Body of pancreas (tissue), 4 donors: Measurements from ENCODE around the gene EIF4B.

Experiments used
- POLR2A ChIP-seq, 3 donors: fragments of 450-650 bp; IDR thresholded peaks; one replicate each; pipeline ENCODE4 v1.6.1; 2016; ENCODE audit warnings: antibody characterized with exemption in 3 of 3, mild to moderate bottlenecking in 2 of 3
- TF ChIP-seq, protein P1 (sequence below), 7 experiments: fragments of 450-650 bp in 4 of 7; fragments of 200-600 bp in 3 of 7; sonication (generic) in 3 of 7; IDR thresholded peaks; one replicate each; pipeline ENCODE4 v1.5.1; 2016 to 2019; ENCODE audit warnings: antibody characterized with exemption in 7 of 7

DNA sequence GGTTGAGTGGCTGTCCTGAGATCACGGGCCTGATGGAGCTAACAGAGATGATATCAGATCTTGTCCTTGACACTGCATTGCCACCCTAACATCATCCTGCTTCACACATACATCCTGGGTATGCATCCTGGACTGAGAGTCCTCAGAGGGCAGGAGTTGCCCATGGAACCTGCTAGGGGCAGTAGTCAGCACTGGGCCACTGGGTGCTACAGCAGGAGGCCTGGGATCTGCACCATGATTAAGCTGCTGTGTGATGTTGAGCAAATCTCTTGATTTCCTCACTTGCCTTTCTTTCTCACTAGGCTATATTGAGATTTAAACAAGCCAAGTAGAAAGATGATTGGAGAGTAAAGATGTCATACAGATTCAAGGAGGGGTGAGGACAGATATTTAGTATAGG is 22.1 kb upstream of the EIF4B start:
- TF ChIP-seq, protein P1, sequence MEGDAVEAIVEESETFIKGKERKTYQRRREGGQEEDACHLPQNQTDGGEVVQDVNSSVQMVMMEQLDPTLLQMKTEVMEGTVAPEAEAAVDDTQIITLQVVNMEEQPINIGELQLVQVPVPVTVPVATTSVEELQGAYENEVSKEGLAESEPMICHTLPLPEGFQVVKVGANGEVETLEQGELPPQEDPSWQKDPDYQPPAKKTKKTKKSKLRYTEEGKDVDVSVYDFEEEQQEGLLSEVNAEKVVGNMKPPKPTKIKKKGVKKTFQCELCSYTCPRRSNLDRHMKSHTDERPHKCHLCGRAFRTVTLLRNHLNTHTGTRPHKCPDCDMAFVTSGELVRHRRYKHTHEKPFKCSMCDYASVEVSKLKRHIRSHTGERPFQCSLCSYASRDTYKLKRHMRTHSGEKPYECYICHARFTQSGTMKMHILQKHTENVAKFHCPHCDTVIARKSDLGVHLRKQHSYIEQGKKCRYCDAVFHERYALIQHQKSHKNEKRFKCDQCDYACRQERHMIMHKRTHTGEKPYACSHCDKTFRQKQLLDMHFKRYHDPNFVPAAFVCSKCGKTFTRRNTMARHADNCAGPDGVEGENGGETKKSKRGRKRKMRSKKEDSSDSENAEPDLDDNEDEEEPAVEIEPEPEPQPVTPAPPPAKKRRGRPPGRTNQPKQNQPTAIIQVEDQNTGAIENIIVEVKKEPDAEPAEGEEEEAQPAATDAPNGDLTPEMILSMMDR (IDR thresholded peaks at IDR 0.05) = no peak
- TF ChIP-seq POLR2A (IDR thresholded peaks at IDR 0.05) = no peak
